Sigmoid colon (tissue), 4 donors: ENCODE measurements around the gene PRDM16.

Experiments used
- POLR2A ChIP-seq, 2 donors: fragments of 450-650 bp; IDR thresholded peaks; one replicate each; pipeline ENCODE4 v1.6.1; 2016; ENCODE audit warnings: antibody characterized with exemption in 2 of 2, mild to moderate bottlenecking in 2 of 2, moderate library complexity in 2 of 2
- POLR2AphosphoS5 ChIP-seq, 4 donors: sonication (generic); formaldehyde crosslinking; IDR thresholded peaks; one replicate each; pipeline ENCODE4 v1.6.1; 2017; ENCODE audit warnings: antibody characterized with exemption in 4 of 4
- TF ChIP-seq, protein P1 (sequence below), 4 experiments: fragments of 450-650 bp in 3 of 4; fragments of 200-600 bp in 1 of 4; IDR thresholded peaks; one replicate each; pipeline ENCODE4 v1.5.1; 2016 to 2019; ENCODE audit warnings: antibody characterized with exemption in 4 of 4, mild to moderate bottlenecking in 3 of 4, moderate library complexity in 2 of 4

GRCh38 chr1:3304692-3305091, 235.7 kb downstream of the PRDM16 start:
- TF ChIP-seq, protein P1, sequence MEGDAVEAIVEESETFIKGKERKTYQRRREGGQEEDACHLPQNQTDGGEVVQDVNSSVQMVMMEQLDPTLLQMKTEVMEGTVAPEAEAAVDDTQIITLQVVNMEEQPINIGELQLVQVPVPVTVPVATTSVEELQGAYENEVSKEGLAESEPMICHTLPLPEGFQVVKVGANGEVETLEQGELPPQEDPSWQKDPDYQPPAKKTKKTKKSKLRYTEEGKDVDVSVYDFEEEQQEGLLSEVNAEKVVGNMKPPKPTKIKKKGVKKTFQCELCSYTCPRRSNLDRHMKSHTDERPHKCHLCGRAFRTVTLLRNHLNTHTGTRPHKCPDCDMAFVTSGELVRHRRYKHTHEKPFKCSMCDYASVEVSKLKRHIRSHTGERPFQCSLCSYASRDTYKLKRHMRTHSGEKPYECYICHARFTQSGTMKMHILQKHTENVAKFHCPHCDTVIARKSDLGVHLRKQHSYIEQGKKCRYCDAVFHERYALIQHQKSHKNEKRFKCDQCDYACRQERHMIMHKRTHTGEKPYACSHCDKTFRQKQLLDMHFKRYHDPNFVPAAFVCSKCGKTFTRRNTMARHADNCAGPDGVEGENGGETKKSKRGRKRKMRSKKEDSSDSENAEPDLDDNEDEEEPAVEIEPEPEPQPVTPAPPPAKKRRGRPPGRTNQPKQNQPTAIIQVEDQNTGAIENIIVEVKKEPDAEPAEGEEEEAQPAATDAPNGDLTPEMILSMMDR (IDR thresholded peaks at IDR 0.05) = no peak
- no peak for TF ChIP-seq POLR2A (IDR thresholded peaks at IDR 0.05)
- no peak for TF ChIP-seq POLR2AphosphoS5 (IDR thresholded peaks at IDR 0.05)
